ENCODE data around the gene MAP4K4.

Gene MAP4K4

GRCh38 chr2:101697124-101698013 is at the start of gene MAP4K4:
Gene MAP4K4 (plus strand): TSS chr2:101697707. CDS start chr2:101698081, 374 bp downstream.
- DNase-seq (ENCODE audit: low read depth), result peak; percentile 81

GRCh38 chr2:101653469-101653868 is 44.0 kb upstream of the MAP4K4 start:
- no peak for DNase-seq (ENCODE audit: low read depth)

DNA sequence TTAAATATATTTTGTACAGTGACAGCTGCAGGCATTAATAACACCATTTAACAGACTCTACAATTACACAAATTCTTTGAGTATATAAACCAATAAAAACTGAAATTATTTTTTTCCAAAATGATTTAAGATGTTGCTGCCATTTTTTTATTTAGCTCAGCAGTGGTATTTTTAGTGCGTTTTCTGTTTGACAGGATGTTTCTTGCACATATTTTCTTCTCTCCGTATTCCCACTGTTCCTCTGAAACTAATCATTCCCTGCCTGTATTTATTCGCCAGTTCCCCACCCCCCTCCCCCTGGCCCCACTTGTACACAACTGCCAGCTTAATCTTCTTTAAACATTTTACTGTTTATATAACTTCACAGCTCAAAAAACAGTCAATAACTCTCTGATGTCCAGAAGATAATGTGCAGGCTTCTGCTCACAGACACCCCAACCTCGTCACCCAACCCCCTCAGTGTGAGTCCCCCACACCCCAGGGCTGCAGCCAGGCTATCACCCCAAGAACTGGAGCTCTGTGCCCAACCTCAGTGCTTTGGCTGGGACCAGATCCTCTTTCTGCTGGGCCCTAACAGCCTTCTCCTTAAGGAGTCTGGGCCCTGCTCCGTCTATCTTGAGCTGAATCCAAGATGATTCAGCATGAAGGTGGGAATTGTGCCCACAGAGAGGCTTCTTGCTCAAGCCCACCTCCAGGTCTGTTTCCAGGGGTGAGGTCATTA is 41.6 kb upstream of the MAP4K4 start:
- DNase-seq (ENCODE audit: low read depth), result no peak

DNA sequence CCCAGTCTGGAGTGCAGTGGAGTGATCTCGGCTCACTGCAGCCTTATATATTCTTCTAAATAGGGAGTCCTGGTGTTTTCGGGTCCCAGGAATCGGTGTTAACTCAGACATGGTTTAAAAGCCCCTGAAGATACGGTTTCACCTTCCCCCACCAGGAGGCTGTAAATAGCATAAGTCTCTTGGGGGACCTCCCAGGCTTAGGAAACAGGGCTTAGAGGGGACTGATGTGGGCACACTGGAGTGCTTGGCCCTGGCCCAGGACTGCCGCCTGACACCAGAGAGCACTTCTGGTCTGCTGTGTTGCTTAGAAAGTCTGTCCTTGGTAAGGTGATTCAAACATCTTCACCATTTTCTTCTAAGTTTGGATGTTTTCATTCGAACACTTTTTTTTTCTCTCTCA is 39.7 kb upstream of the MAP4K4 start:
- no peak for DNase-seq (ENCODE audit: low read depth)

GRCh38 chr2:101658387-101658786 is 39.1 kb upstream of the MAP4K4 start:
- no peak for DNase-seq (ENCODE audit: low read depth)

DNA sequence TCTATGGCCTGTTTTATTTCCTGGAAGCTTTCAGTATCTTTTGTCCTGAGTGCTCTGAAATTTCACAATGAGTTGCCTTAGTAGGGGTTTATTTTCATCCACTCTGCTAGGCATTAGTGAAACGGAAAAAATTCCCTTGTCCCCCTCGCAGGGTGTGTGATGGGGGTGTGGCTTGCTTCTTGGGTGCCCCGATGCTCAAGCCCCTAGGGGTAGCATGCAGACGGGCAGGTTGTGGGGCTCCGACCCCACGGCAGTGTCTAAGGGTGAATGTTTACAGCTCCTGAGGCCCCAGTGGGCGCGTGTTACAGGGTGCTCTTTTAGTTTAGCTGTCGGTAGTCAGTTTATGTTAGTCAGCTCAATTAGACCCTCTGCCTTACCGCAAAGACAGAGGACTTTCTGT is 32.2 kb upstream of the MAP4K4 start:
- no peak for DNase-seq (ENCODE audit: low read depth)

DNA sequence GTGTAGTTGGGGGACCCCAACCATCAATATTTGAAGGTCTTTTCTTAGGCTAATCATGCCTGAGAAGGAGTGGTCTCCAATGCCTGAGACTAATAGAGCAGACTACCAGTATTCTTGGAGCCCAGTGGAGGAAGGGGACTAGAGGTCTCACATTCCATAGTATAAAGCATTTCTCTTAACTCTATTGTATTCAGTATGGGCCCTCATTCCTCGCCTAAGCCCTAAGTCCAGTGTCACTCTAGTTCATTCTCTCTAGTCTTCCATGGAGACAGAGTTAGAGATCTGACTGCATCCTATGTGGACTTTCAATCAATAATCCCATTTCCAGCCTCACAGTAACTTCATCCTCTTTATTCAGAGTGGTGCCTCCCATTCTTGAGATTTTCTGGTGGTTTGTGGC is 29.7 kb upstream of the MAP4K4 start:
- no peak for DNase-seq (ENCODE audit: low read depth)

GRCh38 chr2:101672047-101672446 is 25.5 kb upstream of the MAP4K4 start:
- no peak for DNase-seq (ENCODE audit: low read depth)

GRCh38 chr2:101673920-101674319 is 23.6 kb upstream of the MAP4K4 start:
- DNase-seq (ENCODE audit: low read depth), result no peak

DNA sequence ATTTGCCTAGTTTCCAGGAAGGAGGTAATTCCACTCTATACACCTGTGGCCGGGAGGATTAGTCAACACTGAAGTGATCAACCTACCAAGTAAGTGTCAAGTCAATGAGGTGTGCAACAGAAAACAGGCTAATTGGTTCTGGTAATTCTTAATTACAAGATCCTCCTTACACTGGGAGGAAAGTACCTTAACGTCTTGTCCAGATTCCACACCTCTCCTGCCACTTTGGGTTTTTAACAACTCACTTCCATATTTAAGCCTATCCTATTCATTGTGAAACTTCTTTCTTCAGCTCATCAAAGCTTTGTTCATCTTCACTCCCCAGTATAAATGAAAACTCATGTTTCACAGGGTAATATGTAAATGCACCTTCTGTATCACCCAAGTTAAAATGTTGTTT is 22.0 kb upstream of the MAP4K4 start:
- DNase-seq (ENCODE audit: low read depth), result no peak

DNA sequence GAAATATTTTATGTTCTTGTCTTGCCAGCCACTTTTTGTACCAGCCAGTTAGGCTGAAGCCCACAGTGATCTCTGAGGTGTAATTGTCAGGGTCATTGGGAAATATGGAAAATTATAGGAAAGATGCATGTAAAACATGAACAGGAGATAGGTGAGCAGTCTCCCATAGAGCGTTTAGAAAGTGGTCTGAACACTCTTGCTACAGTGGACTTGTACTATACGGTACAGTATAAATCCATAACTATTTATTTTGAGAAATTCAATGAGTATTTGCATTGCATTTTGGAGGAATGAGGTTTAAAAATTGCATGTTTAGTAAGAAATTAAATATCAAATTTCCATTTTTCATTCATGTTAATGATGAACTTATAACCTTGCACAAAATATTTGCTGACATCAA is 20.8 kb upstream of the MAP4K4 start:
- no peak for DNase-seq (ENCODE audit: low read depth)

- no peak for DNase-seq (ENCODE audit: low read depth)
Observed at GRCh38 chr2:101677658-101678057, 19.8 kb upstream of the MAP4K4 start.

DNA sequence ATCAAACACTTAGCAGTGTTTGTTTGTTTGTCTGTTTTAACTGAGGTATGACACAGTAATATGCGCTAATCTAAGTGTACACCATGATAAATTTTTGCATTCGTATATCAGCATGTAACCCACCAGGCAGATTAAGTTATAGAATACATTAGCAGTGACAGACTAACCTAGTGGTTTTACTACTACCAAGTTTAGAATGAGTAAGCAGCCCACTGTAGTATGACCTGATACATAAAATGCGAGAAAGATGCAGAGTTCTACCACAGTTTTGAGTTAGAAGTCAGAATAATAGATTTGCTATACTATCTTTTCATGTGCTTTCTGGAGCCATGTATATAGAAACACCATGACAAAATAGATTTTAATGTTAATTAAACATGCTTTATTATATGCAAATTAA is 19.1 kb upstream of the MAP4K4 start:
- DNase-seq (ENCODE audit: low read depth), result no peak

DNA sequence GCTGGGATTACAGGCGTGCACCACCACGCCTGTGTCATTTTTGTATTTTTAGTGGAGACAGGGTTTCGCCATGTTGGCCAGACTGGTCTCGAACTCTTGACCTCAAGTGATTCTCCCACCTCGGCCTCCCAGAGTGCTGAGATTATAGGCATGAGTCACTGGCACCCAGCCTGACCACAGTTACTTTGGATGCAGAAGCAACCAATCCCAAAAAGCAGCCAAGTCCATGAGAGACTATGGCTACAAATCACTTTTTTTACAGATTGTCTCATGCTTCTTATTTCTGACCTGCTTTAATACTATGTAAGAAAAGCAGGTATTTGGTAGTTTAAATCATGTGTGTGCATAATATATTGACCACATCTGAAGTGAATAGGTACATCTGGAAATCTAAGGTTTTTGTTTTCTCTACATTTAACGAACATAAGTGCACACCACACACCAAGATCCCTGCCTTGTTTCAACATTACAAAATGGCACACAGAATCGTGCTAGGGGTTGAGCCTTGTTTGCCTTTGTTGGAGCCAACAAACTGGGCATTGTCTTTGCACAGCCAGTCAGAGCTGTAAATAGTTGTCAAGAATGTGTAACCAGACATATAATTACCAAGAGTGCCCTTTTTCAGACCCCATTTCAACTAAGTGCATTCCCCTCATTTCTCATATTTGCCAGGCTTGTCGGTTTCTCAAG is 18.3 kb upstream of the MAP4K4 start:
- DNase-seq (ENCODE audit: low read depth), result no peak

DNA sequence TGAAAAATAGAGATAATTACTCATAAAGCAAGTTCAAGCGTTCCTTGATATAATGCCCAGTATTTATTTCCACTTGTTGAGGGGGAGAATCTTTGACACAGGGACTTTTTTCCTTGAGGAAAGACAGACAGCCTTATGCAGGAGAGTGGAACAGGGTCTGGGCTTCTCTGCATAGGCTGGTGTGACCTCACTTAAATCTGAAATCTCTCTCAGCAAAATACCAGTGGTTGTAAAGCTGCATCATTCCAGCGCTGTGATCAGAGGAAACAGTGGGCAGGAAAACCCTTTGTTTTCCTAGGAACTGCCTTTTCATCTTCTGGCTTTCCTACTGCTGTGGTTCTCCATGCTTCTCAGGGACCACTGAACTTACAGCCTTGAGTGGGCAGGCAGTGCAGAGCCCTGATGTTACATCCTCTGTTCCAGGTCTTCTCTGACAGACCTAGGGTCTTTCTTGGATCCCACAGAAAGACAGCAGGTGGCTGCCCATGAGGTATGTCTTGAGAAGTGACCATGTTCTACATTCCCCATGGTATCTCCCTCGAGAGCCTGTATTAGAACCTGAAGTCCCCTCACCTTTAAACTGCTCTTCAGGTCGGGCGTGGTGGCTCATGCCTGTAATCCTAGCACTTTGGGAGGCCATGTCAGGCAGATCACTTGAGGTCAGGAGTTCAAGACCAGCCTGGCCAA is 17.6 kb upstream of the MAP4K4 start:
- DNase-seq (ENCODE audit: low read depth), result no peak

GRCh38 chr2:101682311-101682710 is 15.2 kb upstream of the MAP4K4 start:
- DNase-seq (ENCODE audit: low read depth), result no peak

GRCh38 chr2:101684313-101684712 is 13.2 kb upstream of the MAP4K4 start:
- no peak for DNase-seq (ENCODE audit: low read depth)

- DNase-seq (ENCODE audit: low read depth), result no peak
Observed at GRCh38 chr2:101688261-101688660, 9.2 kb upstream of the MAP4K4 start.

DNA sequence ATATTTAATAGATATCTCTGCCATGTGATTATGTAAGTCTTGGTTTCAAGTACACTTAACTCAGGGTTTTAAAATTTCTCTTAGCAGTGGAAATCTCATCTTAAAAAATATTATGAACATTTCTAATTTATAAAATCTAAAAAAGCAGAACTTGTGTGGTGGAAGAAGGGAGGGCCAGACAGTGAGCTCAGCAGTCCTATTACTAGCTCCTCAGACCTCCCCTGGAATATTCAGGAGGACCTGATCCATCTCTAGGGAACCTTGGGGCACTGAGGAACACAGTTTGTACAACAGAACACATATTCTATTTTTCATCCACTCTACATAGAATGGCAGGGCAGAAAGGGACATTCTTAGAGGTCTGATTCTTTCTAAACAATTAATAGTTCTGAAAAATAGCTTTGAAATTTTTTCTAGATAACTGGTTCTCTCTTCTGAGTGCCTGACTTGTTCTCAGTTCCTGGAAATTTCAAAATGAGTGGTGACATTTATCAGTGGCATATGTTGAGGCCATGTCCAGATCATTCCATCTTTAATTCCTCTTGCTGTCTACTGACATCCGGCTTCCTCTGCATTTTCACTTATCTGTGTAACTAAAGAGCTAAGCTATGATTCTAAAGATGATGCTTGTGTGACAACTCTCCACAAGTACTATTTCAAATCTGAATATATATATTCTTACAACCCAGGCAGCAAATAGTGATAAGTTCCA is 8.2 kb upstream of the MAP4K4 start:
- no peak for DNase-seq (ENCODE audit: low read depth)

DNA sequence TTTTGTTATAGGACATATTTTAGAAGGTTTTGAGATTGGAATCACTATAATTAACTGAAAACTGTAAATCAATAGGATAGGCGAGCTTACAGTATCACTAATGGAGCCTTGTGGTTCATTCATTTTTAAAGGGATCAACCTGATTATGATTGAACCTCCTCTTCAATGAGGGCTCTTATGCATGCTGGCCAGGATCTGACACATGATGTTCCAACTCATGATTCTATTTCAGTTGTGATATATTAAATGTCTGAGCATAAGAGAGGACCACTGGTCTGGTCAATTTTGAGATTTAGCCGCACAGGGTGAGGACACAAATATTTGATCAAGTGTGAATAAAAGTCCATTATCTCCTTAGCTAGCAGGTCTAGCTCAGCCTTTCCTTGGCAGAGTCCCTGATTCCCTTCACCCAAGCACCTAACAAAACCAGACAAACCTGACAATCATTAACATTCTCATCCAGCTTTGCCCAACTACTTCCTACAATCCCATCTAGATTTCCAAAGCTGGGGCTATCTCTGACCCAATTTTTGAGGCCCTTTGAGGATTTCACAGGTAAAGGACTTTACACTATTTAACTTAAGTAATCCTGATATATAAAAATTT is 6.9 kb upstream of the MAP4K4 start:
- DNase-seq (ENCODE audit: low read depth), result no peak

DNA sequence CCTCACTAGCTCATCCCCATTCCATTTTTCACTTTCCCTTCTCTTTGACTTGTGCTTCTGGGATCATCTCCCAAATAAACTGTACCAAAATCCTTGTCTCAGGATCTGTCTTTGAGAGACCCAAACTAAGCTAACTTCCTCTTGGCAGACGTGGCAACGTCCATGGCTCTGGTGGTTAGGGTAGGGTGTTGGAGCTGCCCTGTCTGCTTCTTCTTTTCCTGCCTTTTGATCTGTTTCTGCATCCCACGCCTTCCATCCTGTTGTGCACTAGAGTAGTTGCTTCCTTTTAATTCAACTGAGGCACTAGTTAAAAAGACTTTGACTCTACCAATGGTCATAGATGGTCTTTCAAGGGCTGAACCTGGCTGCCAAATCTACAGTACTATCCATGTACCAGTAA is 5.5 kb upstream of the MAP4K4 start:
- no peak for DNase-seq (ENCODE audit: low read depth)

Data from stimulated activated CD4-positive, alpha-beta T cell treated with anti-CD3 and anti-CD28 coated beads, Interleukin-2, amount 100 ng/mL, for 4 hours (primary cell).